Measurements from ENCODE around the gene COASY. TPM values are rescaled to one million over a fixed set of nuclear protein-coding genes. Genes with fewer than 3 reads are reported as not detected.

COASY gene
- total RNA-seq, 2 experiments from 2014 or later = 59.5 to 60.9 TPM

- peaks cover 12% of the 10 kb centered on the region for H3K36me3 Mint-ChIP-seq (ENCODE audit: low read depth)
- peaks cover 35% of the 10 kb centered on the region for H3K4me1 Mint-ChIP-seq (ENCODE audit: low read depth)
- DNase-seq (no peak), ATAC-seq (peak; percentile 8)
- intact Hi-C loops (cut with micrococcal nuclease) = no loop called here
- H3K4me3 Mint-ChIP-seq = peak overlapping the region; percentile 75
- CTCF ChIA-PET = interaction anchor here (0.6 to 2.2 kb wide), 7 partner anchors 8 to 351 kb away, joined by 3 to 12 read pairs (median 11); partner anchors contain the start of gene PSMC3IP
- POLR2A ChIA-PET = interaction anchor here (1.0 to 1.5 kb wide), 4 partner anchors 10 to 112 kb away, joined by 3 to 6 read pairs (median 5); partner anchors contain the start of genes CAVIN1 and PSMC3IP
- H3K9me3 Mint-ChIP-seq = no peaks in the 10 kb centered on the region
- no peak for TF ChIP-seq CTCF (IDR thresholded peaks at IDR 0.05)
- H3K27me3 Mint-ChIP-seq = no peaks in the 10 kb centered on the region
- H3K27ac Mint-ChIP-seq = peak overlapping the region; percentile 77
Observed at GRCh38 chr17:42535155-42536047, 26.5 kb upstream of the COASY start.

GRCh38 chr17:42536048-42536371 lies 25.9 kb upstream of the COASY start, which contains the start of gene NAGLU:
TSS of gene NAGLU (plus strand) at chr17:42536241. CDS start at chr17:42536273, 32 bp downstream.
- ATAC-seq (peak; percentile 87), DNase-seq (peak; percentile 91)
- H3K9me3 Mint-ChIP-seq = no peaks in the 10 kb centered on the region
- intact Hi-C loops (cut with micrococcal nuclease) = no loop called here
- peak within 1 kb of the TSS; percentile 77 for H3K27ac Mint-ChIP-seq
- TF ChIP-seq CTCF (IDR thresholded peaks at IDR 0.05) = no peak
- no peaks in the 10 kb centered on the region for H3K27me3 Mint-ChIP-seq
- peaks cover 35% of the 10 kb centered on the region for H3K4me1 Mint-ChIP-seq (ENCODE audit: low read depth)
- peak within 1 kb of the TSS; percentile 84 for H3K4me3 Mint-ChIP-seq
- ChIA-PET CTCF (interaction anchor here (0.6 to 2.2 kb wide), 8 partner anchors 9 to 351 kb away, joined by 3 to 12 read pairs (median 8); partner anchors contain the start of gene PSMC3IP), POLR2A (interaction anchor here (0.6 to 1.5 kb wide), 6 partner anchors 10 to 329 kb away, joined by 3 to 6 read pairs (median 4); partner anchors contain the start of genes CAVIN1 and PSMC3IP)
- H3K36me3 Mint-ChIP-seq (ENCODE audit: low read depth) = peaks cover 16% of the 10 kb centered on the region

DNA sequence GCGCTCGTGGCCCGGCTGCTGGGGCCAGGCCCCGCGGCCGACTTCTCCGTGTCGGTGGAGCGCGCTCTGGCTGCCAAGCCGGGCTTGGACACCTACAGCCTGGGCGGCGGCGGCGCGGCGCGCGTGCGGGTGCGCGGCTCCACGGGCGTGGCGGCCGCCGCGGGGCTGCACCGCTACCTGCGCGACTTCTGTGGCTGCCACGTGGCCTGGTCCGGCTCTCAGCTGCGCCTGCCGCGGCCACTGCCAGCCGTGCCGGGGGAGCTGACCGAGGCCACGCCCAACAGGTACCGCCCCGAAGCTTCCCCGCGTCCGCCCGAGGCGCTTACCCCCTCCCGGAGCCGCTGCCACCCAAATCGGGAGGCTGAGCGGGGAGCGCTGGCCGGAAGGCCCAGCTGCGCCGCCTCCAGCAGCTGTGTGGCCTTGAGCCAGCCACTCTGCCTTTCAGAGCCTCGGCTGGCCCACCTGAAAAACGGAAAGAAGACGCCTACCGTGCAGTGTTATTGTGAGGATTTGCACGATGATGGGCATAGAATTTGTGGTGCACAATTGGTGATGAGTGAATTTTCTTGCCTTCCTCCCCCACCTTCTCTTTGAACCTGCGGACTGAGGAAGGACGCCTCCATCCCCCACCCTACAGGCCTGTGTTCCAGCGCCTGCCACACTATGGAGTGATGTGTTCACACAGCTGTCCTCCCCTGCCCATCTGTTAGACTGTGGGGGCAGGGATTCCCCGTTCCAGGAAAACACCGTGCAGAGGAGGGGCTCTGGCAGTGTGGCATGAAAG lies 25.4 kb upstream of the COASY start:
- ATAC-seq (peak; percentile 71), DNase-seq (peak; percentile 82)
- TF ChIP-seq CTCF (IDR thresholded peaks at IDR 0.05) = no peak
- POLR2A ChIA-PET = interaction anchor here (0.6 to 1.5 kb wide), 7 partner anchors 9 to 328 kb away, joined by 3 to 6 read pairs (median 3); partner anchors contain the start of genes CAVIN1 and PSMC3IP
- H3K9me3 Mint-ChIP-seq = no peaks in the 10 kb centered on the region
- peak overlapping the region; percentile 84 for H3K4me3 Mint-ChIP-seq
- peaks cover 35% of the 10 kb centered on the region for H3K4me1 Mint-ChIP-seq (ENCODE audit: low read depth)
- intact Hi-C loops (cut with micrococcal nuclease) = no loop called here
- CTCF ChIA-PET = interaction anchor here (0.8 to 2.2 kb wide), 9 partner anchors 9 to 352 kb away, joined by 3 to 12 read pairs (median 6); partner anchors contain the start of gene PSMC3IP
- no peaks in the 10 kb centered on the region for H3K27me3 Mint-ChIP-seq
- peaks cover 22% of the 10 kb centered on the region for H3K36me3 Mint-ChIP-seq (ENCODE audit: low read depth)
- peak overlapping the region; percentile 73 for H3K27ac Mint-ChIP-seq

GRCh38 chr17:42537156-42537805 lies 24.7 kb upstream of the COASY start:
- intact Hi-C loops (cut with micrococcal nuclease) = no loop called here
- DNase-seq = no peak
- ATAC-seq = no peak
- H3K27ac Mint-ChIP-seq = peak overlapping the region; percentile 73
- H3K4me1 Mint-ChIP-seq (ENCODE audit: low read depth) = peaks cover 33% of the 10 kb centered on the region
- H3K9me3 Mint-ChIP-seq = no peaks in the 10 kb centered on the region
- no peak for TF ChIP-seq CTCF (IDR thresholded peaks at IDR 0.05)
- CTCF ChIA-PET = interaction anchor here (0.8 to 2.2 kb wide), 6 partner anchors 8 to 41 kb away, joined by 3 to 12 read pairs (median 8); partner anchors contain the start of gene PSMC3IP
- peak overlapping the region; percentile 84 for H3K4me3 Mint-ChIP-seq
- no peaks in the 10 kb centered on the region for H3K27me3 Mint-ChIP-seq
- H3K36me3 Mint-ChIP-seq (ENCODE audit: low read depth) = peaks cover 22% of the 10 kb centered on the region
- POLR2A ChIA-PET = interaction anchor here (0.6 to 1.5 kb wide), 2 partner anchors 8 to 548 kb away, joined by 4 to 6 read pairs; no protein-coding TSS in a partner anchor
